DOHH2 (cell line): ENCODE data around the gene CBLB.

Source experiments
- H3F3A ChIP-seq: fragments of 200-600 bp; sonication (generic), shearing (Covaris generic); 2 replicates; pipeline ENCODE4 v1.6.0; 2016; ENCODE audit warnings: antibody characterized with exemption, mild to moderate bottlenecking; ENCODE audit not compliant: control insufficient read depth, insufficient read depth
- H3K27ac ChIP-seq: fragments of 200-600 bp; sonication (generic); 2 replicates; pipeline ENCODE4 v1.5.1; 2014; ENCODE audit warnings: low read depth, mild to moderate bottlenecking, low read length, moderate library complexity
- H3K27me3 ChIP-seq: fragments of 200-600 bp; sonication (generic); 2 replicates; pipeline ENCODE4 v1.6.1; 2014; ENCODE audit warnings: mild to moderate bottlenecking, low read length, mixed read lengths; ENCODE audit not compliant: control insufficient read depth
- H3K36me3 ChIP-seq: fragments of 200-600 bp; sonication (generic); 2 replicates; pipeline ENCODE4 v1.6.1; 2014; ENCODE audit warnings: mild to moderate bottlenecking, low read length, moderate library complexity, mixed read lengths; ENCODE audit not compliant: control insufficient read depth
- H3K4me1 ChIP-seq: fragments of 200-600 bp; sonication (generic); 2 replicates; pipeline ENCODE4 v1.6.1; 2014; ENCODE audit warnings: mild to moderate bottlenecking, low read length, mixed read lengths; ENCODE audit not compliant: control insufficient read depth
- H3K4me2 ChIP-seq: fragments of 200-600 bp; sonication (generic); 2 replicates; pipeline ENCODE4 v1.6.0; 2014; ENCODE audit warnings: mild to moderate bottlenecking, low read length, moderate library complexity
- H3K4me3 ChIP-seq: fragments of 200-600 bp; sonication (generic); 2 replicates; pipeline ENCODE4 v1.5.1; 2014; ENCODE audit warnings: mild to moderate bottlenecking, low read length, mixed read lengths
- H3K79me2 ChIP-seq: fragments of 200-600 bp; sonication (generic); 2 replicates; pipeline ENCODE4 v1.6.1; 2014; ENCODE audit warnings: mild to moderate bottlenecking, low read length, mixed read lengths; ENCODE audit not compliant: control insufficient read depth
- H3K9me2 ChIP-seq: fragments of 200-600 bp; sonication (generic); replicated peaks from 2 replicates; pipeline ENCODE4 v1.6.1; 2014; ENCODE audit warnings: mild to moderate bottlenecking, low read length, mixed read lengths; ENCODE audit not compliant: control insufficient read depth
- H3K9me3 ChIP-seq: fragments of 200-600 bp; sonication (generic); 2 replicates; pipeline ENCODE4 v1.6.1; 2014; ENCODE audit warnings: antibody characterized with exemption, low read length, mixed read lengths; ENCODE audit not compliant: control insufficient read depth, insufficient read depth
- H4K20me1 ChIP-seq: fragments of 200-600 bp; sonication (generic); 2 replicates; pipeline ENCODE4 v1.6.0; 2014; ENCODE audit warnings: low read depth, mild to moderate bottlenecking, antibody characterized with exemption, low read length, moderate library complexity; ENCODE audit not compliant: control insufficient read depth, insufficient read depth
- CTCF ChIP-seq: fragments of 200-600 bp; sonication (generic); IDR thresholded peaks from one replicate; pipeline ENCODE4 v1.5.1; 2014; ENCODE audit warnings: antibody characterized with exemption, mild to moderate bottlenecking, low read depth, low read length; ENCODE audit not compliant: poor library complexity, severe bottlenecking
- EZH2phosphoT487 ChIP-seq: fragments of 200-600 bp; sonication (generic); IDR thresholded peaks from 2 replicates; pipeline ENCODE4 v1.6.1; 2017; ENCODE audit warnings: borderline replicate concordance, mild to moderate bottlenecking, antibody characterized with exemption, low read length, moderate library complexity, mixed read lengths

CBLB gene

GRCh38 chr3:105691053-105691452 is 177.8 kb downstream of the CBLB start:
- TF ChIP-seq EZH2phosphoT487 (no peak), CTCF (no peak)
- Histone ChIP-seq H3F3A (no peaks in the 10 kb centered on the region), H3K27me3 (no peaks in the 10 kb centered on the region), H3K27ac (no peak overlapping the region), H3K4me1 (peaks cover 27% of the 10 kb centered on the region), H3K36me3 (peaks cover 39% of the 10 kb centered on the region), H3K4me3 (no peak overlapping the region), H3K4me2 (no peak overlapping the region), H3K9me3 (no peaks in the 10 kb centered on the region), H3K79me2 (no peaks in the 10 kb centered on the region), H4K20me1 (no peaks in the 10 kb centered on the region), H3K9me2 (no peaks in the 10 kb centered on the region)

- H3K9me2 ChIP-seq, result no peaks in the 10 kb centered on the region
- H3K27me3 ChIP-seq, result no peaks in the 10 kb centered on the region
- H3K79me2 ChIP-seq, result no peaks in the 10 kb centered on the region
- no peak overlapping the region for H3K27ac ChIP-seq
- H3K9me3 ChIP-seq, result no peaks in the 10 kb centered on the region
- H3K4me1 ChIP-seq, result peaks cover 28% of the 10 kb centered on the region
- H3K36me3 ChIP-seq, result peaks cover 35% of the 10 kb centered on the region
- no peaks in the 10 kb centered on the region for H3F3A ChIP-seq
- H4K20me1 ChIP-seq, result no peaks in the 10 kb centered on the region
- TF ChIP-seq CTCF (no peak), EZH2phosphoT487 (no peak)
- no peak overlapping the region for H3K4me2 ChIP-seq
- H3K4me3 ChIP-seq, result no peak overlapping the region
These were observed 180.0 kb downstream of the CBLB start for GRCh38 chr3:105688821-105689220.

- H3K27me3 ChIP-seq, result no peaks in the 10 kb centered on the region
- no peaks in the 10 kb centered on the region for H3K9me3 ChIP-seq
- H3K36me3 ChIP-seq, result peaks cover 19% of the 10 kb centered on the region
- H3K9me2 ChIP-seq, result no peaks in the 10 kb centered on the region
- H3K4me3 ChIP-seq, result no peak overlapping the region
- H3F3A ChIP-seq, result no peaks in the 10 kb centered on the region
- peak; percentile 66 for TF ChIP-seq CTCF
- TF ChIP-seq EZH2phosphoT487, result no peak
- no peaks in the 10 kb centered on the region for H3K79me2 ChIP-seq
- H4K20me1 ChIP-seq, result no peaks in the 10 kb centered on the region
- H3K4me2 ChIP-seq, result no peak overlapping the region
- H3K27ac ChIP-seq, result no peak overlapping the region
- peaks cover 17% of the 10 kb centered on the region for H3K4me1 ChIP-seq
These were observed 182.4 kb downstream of the CBLB start for GRCh38 chr3:105686278-105686897.
